Measurements from ENCODE around the gene UMPS. TPM values are rescaled to one million over a fixed set of nuclear protein-coding genes. Genes with fewer than 3 reads are reported as not detected.

The UMPS gene
- total and polyA plus RNA-seq, 2 experiments from 2014 or later: 25.9 to 37.3 TPM

GRCh38 chr3:124797426-124797945 lies 67.2 kb downstream of the UMPS start:
- H3K4me3 ChIP-seq: no peak overlapping the region
- no peaks in the 10 kb centered on the region for H3K9me2 ChIP-seq (replicated peaks; ENCODE audit: insufficient read depth)
- DNase-seq (ENCODE audit: low spot score): no peak
- no peaks in the 10 kb centered on the region for H3K79me2 ChIP-seq
- no peaks in the 10 kb centered on the region for H3K9me3 ChIP-seq (ENCODE audit: low read depth)
- no peak overlapping the region for H2AFZ ChIP-seq
- peaks cover 17% of the 10 kb centered on the region for H3K4me1 ChIP-seq (ENCODE audit: insufficient read depth)
- no peak overlapping the region for H3K27ac ChIP-seq
- no peak for TF ChIP-seq EZH2 (IDR thresholded peaks at IDR 0.05; ENCODE audit: borderline replicate concordance)
- TF ChIP-seq EZH2phosphoT487 (IDR thresholded peaks at IDR 0.05; ENCODE audit: low read depth, severe bottlenecking, unreplicated experiment): no peak
- H3K4me2 ChIP-seq: no peak overlapping the region
- 95% methylated on average over 4 of the region's 4 CpGs for WGBS (ENCODE audit: low lambda C conversion rate, missing lambda C conversion rate)
- no peaks in the 10 kb centered on the region for H3K36me3 ChIP-seq (replicated peaks; ENCODE audit: insufficient read depth, low read depth)
- H3K27me3 ChIP-seq: no peaks in the 10 kb centered on the region
- no peaks in the 10 kb centered on the region for H4K20me1 ChIP-seq (ENCODE audit: insufficient read depth, poor library complexity, severe bottlenecking)

MicroRNAs encoded within 50 kb of the gene (microRNA counts, 767-probe panel; counts per million panel counts)
- microRNA hsa-miR-544b: not detected

Small RNA genes within 50 kb of the gene (microRNA-seq; reads per million reads assigned to microRNA genes)
- not detected for gene MIR544B

Small RNA genes within 50 kb of the gene (small RNA-seq; reads per million reads assigned to genes)
- not detected for gene MIR544B

Other genes starting within 250 kb of the UMPS start
- 97.0 and 109 TPM in 2 replicates for gene ITGB5, start 156.9 kb downstream of the UMPS start, total RNA-seq
- 103 and 113 TPM in 2 replicates for gene ITGB5, start 156.9 kb downstream of the UMPS start, polyA plus RNA-seq
- gene MUC13, start 204.3 kb downstream of the UMPS start, total RNA-seq: 297 and 324 TPM in 2 replicates
- gene MUC13, start 204.3 kb downstream of the UMPS start, polyA plus RNA-seq: 78.0 and 84.4 TPM in 2 replicates

Data from hepatocyte (in vitro differentiated cells).